Measurements from ENCODE around the gene UBASH3A. TPM values are rescaled to one million over a fixed set of nuclear protein-coding genes. Genes with fewer than 3 reads are reported as not detected.

The UBASH3A gene
- total RNA-seq, result 0.71 TPM

DNA sequence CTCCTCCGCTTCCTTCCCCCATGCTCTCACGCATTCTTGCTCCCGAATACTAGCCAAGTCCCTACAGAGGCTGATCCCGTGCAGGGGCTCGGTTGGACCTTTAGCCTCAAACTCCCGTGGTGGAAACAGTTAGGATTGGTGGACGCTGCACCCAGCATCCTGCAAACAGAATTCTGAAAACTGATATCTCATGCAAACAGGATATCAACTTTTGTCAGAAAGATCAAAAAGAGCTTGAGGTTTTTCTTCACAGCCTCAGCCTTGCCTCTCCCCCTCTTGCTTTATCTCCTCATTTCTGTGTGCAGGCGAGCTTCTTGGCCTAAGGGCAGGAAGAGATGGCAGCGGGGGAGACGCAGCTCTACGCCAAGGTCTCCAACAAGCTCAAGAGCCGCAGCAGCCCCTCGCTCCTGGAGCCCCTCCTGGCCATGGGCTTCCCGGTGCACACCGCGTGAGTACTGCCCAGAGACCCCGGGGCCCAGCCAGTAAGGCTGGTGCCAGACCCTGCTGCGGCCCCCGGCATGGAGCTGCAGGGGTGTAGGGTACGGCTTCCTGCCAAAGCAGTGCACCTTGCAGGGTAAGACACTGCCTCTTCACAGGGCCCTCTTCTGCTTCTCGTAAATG lies at the start of gene UBASH3A:
TSS of gene UBASH3A (plus strand) at position 292 of the 621 bp plus-strand sequence. CDS start at position 336, 44 bp downstream.
- intact Hi-C loops (cut with DNase I), result no loop called here
- no peak for ATAC-seq
- DNase-seq (ENCODE audit: low spot score), result no peak

DNA sequence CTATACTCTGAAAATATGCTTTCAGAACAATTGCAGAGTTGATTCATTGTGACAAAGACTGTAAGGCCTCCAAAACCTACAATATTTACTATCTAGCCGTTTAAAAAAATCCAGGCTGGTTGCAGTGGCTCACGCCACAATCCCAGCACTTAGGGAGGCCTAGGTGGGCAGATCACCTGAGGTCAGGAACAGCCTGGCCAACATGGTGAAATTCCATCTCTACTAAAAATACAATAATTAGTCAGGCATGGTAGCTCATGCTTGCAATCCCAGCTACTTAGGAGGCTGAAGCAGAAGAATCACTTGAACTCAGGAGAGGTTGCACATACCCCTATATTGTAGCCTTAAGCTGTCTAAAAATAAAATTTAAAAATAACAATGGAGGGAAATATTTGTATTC lies 47.7 kb upstream of the UBASH3A start:
- intact Hi-C loops (cut with DNase I), result no loop called here
- no peak for DNase-seq (ENCODE audit: low spot score)
- ATAC-seq, result no peak

DNA sequence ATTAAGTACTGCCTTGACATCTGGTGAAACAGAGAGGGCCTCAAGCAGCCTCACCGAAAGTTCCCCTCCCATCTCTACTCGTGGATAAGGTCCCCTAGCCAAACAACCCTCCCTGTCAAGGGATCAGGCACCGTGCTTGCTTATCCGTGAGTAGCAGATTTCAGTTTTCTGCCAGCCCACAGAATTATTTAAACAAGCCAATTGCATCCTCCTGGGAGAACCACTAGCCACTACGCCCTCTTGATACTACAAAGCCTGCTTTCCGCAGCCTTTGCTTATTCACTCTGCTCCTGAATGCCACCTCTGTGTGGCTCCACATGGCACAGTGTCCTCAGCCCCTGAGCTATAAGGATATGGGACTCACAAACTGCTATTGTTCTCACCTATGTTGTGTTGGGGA lies 47.1 kb upstream of the UBASH3A start:
- DNase-seq (ENCODE audit: low spot score) (no peak), ATAC-seq (no peak)
- intact Hi-C loops (cut with DNase I), result no loop called here

GRCh38 chr21:42357307-42357706 lies 46.4 kb upstream of the UBASH3A start:
- intact Hi-C loops (cut with DNase I), result no loop called here
- no peak for DNase-seq (ENCODE audit: low spot score)
- no peak for ATAC-seq

DNA sequence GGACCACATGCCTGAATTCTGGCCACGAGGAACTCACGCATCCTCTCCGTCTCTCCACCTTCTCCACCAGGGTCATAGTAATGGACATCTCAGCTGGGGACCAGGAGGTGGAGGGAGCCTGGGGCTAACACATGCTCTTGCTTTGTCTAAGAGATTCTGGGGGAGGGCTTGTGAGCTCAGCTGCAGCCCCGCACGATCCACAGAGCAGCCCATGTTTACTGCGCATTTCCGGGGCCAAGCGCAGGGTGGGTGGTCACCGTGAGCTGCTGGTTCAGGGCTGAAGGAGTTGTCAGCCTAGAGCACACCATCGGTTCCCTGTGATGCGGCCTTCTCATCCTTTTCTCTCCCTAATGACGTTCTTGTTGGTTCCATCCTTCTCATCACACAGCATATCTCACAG lies 45.4 kb upstream of the UBASH3A start:
- intact Hi-C loops (cut with DNase I), result no loop called here
- DNase-seq (ENCODE audit: low spot score) (no peak), ATAC-seq (no peak)

GRCh38 chr21:42358937-42359336 lies 44.8 kb upstream of the UBASH3A start:
- ATAC-seq, result no peak
- intact Hi-C loops (cut with DNase I), result no loop called here
- no peak for DNase-seq (ENCODE audit: low spot score)

- ATAC-seq, result no peak
- intact Hi-C loops (cut with DNase I), result no loop called here
- DNase-seq (ENCODE audit: low spot score), result no peak
Observed at GRCh38 chr21:42360317-42360716, 43.4 kb upstream of the UBASH3A start.

DNA sequence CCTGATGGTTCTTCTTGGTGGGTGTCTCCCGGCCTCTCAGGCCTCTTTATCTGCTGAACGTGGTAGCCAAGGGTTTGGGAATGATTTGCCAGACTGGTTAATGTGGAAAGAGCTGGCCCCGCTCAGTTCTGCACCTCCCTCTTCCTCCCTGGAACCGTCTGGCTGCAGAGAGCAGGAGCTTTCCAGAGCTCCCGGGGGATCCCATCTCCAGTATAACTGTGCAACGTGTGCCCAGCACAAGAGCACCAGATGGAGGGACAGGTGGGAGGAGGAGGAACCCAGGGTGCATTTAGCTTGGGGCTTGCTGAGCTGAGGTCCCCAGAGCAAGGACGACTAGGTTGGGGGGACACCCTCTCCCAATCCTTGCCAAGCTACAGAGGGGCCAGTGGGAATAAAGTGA lies 42.4 kb upstream of the UBASH3A start:
- DNase-seq (ENCODE audit: low spot score) (no peak), ATAC-seq (no peak)
- intact Hi-C loops (cut with DNase I), result no loop called here

- DNase-seq (ENCODE audit: low spot score) (no peak), ATAC-seq (no peak)
- intact Hi-C loops (cut with DNase I), result no loop called here
Observed at GRCh38 chr21:42362198-42362597, 41.5 kb upstream of the UBASH3A start.

DNA sequence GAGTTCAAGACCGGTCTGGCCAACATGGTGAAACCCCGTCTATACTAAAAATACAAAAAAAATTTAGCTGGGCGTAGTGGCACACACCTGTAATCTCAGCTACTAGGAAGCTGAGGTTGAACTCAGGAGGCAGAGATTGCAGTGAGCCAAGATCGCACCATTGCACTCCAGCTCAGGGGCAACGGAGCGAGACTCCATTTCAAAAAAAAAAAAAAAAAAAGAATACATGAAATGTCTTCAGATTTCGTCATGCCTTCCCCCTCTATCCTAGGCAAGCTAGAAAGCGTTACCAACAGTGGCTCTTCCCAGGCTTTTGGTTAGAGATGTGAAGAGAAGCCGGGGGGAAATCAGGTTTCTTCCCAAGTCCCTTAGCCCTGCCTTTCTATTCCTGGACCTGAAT lies 41.0 kb upstream of the UBASH3A start:
- DNase-seq (ENCODE audit: low spot score) (no peak), ATAC-seq (no peak)
- intact Hi-C loops (cut with DNase I), result no loop called here

DNA sequence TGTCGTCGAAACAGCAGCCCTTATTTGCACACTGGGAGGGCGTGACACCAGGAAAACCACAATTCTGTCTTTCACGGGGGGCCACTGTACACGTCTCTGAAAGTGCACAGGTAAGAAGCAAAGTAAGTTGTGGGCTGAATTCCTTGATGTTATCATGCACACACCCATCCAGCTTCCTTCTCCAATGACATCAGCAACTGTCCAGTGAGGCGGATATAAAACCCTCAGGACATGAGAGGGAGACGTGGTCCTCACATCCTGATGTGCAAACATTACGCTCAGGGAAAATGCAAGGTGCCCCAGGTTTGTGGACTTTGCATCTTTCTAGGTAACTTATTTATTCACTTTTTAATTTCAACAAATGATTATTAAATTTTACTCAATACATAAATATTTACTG lies 40.4 kb upstream of the UBASH3A start:
- intact Hi-C loops (cut with DNase I), result no loop called here
- no peak for DNase-seq (ENCODE audit: low spot score)
- no peak for ATAC-seq

DNA sequence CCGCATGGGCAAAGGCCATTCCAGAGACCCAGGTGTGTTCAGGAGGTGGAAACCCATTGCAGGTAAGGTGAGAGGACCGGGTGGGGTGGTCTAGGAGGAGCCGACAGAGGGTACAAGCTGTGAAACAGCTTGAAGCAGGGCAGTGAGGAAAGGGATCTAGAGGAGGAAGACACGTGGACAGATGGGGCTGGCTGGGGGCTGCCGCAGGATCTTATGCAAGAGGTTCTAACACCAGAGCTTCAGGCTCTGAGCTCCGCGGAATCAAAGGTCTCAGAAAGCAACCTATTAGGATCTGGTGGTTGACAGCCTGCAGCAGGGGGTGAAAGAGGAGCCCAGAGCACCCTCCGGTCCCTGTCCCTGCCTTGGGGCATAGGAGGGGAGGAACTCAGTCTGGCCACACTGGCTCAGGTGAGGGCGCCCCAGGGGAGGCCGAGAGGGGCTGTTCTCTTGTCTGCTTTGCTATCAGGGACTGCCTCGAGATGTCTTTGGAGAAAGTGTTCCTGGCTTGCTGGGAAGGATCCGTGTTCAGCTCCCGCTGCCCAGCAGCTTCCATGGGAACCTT lies 39.3 kb upstream of the UBASH3A start:
- no peak for ATAC-seq
- intact Hi-C loops (cut with DNase I), result no loop called here
- DNase-seq (ENCODE audit: low spot score), result no peak

GRCh38 chr21:42365770-42366169 lies 37.9 kb upstream of the UBASH3A start:
- ATAC-seq (no peak), DNase-seq (ENCODE audit: low spot score) (no peak)
- intact Hi-C loops (cut with DNase I), result no loop called here

DNA sequence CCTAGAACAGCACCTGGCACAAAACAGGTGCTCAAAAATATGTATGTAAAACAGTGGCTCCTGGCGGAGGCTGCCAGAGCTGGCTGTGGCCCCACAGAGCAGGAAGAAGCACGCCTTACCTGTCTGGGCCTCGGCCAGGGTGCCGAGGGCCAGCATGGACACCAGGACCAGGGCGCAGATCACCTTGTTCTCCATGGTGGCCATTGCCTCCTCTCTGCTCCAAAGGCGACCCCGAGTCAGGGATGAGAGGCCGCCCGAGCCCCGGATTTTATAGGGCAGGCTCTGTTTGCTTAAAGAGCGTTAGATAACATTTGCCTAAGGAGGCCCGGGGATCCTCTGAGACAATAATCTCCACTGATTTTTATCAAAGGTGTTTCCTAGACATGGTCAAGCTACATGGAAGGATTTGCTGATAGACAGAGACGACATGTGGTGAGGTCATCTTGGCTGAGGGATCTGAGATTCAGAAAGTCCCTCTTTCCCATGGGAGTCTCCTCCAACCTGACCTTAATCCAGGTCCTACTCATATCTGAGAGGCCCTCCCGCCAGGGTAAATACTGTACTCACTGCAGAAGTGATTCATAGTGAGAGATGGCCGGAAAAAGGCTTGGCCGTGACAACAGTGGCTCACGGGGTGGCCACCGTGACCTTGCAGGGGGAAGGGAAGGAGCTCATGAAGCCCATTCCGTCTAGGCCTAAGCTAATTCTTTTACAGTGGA lies 37.3 kb upstream of the UBASH3A start, which contains the start of gene TFF1:
TSS of gene TFF1 (minus strand) at position 244 of the 719 bp plus-strand sequence. CDS start at position 204, 40 bp downstream.
- intact Hi-C loops (cut with DNase I), result no loop called here
- ATAC-seq, result no peak
- DNase-seq (ENCODE audit: low spot score), result no peak

DNA sequence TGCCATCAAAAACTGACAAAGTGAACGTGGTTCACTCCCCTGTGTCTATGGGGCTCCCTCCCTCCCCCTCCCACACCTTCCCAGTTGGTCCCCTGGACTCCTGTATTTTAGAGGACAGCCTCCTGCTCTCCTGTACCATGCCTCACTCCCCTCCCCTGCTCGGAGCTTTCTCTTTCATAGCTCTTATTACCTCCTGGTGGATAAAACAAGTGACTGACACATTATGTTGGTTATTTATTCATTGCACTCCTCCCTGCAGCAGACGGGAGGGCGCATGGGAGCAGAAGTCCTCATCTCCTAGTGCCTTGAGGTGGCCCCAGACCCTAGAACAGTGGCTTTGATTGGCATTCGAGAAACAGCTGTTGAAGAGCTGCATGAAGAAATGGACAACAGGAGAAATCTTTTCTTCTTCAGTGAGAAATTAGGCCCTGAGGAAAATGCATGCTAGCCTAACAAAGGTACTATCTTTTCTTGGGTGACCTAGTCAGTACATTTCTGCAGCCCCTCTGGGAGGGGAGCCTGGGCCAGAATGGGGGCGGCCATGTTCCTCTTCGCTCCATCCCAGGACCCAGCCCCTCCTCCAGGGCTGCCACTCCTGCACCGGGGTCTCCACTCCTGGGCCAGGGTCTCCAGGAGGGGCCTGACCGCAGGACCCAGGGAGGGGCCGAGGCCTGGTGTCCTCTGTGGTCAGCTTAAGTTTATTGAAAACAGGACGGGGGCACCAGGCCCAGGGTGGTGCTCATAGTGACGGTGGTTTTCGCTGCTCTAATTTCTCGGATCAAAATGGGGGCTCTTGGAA lies 36.1 kb upstream of the UBASH3A start:
- no peak for ATAC-seq
- no peak for DNase-seq (ENCODE audit: low spot score)
- intact Hi-C loops (cut with DNase I), result no loop called here

DNA sequence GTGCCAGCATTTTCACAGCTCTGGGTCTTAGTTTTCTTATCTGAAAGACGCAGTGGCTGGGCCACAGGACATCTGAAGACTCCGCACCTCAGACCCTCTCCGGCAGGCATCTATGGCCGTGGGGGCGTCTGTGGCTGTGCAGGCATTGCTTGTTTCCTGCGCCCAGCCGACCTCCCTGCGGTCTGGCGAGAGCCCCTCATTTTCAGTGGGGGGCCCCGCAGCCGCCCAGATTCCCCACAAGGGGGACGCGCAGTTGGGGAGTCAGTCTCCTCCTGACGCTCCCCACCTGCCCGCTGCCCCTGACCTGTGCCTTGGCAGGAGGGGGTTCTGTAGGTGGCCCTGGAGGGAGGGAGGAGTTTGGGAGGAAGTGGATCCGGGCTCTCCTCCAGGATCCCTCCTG lies 33.9 kb upstream of the UBASH3A start:
- DNase-seq (ENCODE audit: low spot score) (no peak), ATAC-seq (no peak)
- intact Hi-C loops (cut with DNase I), result no loop called here

- no peak for ATAC-seq
- intact Hi-C loops (cut with DNase I), result no loop called here
- no peak for DNase-seq (ENCODE audit: low spot score)
Observed at GRCh38 chr21:42370894-42371654, 32.6 kb upstream of the UBASH3A start.

GRCh38 chr21:42373196-42373907 lies 30.4 kb upstream of the UBASH3A start:
- ATAC-seq, result no peak
- DNase-seq (ENCODE audit: low spot score), result no peak
- intact Hi-C loops (cut with DNase I), result no loop called here

Measured in sciatic nerve (tissue), 2 donors.